Loucy (cell line): ENCODE data around the gene TMCC3.

Source experiments
- H2AFZ ChIP-seq: fragments of 200-600 bp; sonication (generic); 2 replicates; pipeline ENCODE4 v1.6.0; 2016; ENCODE audit warnings: antibody characterized with exemption, mild to moderate bottlenecking, low read length, moderate library complexity
- H3F3A ChIP-seq: fragments of 200-600 bp; 2 replicates; pipeline ENCODE4 v1.6.0; 2016; ENCODE audit warnings: antibody characterized with exemption, low read depth, mild to moderate bottlenecking
- H3K27me3 ChIP-seq: fragments of 200-600 bp; sonication (generic); 2 replicates; pipeline ENCODE4 v1.6.1; 2014; ENCODE audit warnings: low read length, mild to moderate bottlenecking; ENCODE audit not compliant: insufficient read depth, poor library complexity, severe bottlenecking
- H3K36me3 ChIP-seq: fragments of 200-600 bp; sonication (generic); 2 replicates; pipeline ENCODE4 v1.6.1; 2016; ENCODE audit warnings: low read length; ENCODE audit not compliant: insufficient read depth
- H3K4me1 ChIP-seq: fragments of 200-600 bp; sonication (generic); 2 replicates; pipeline ENCODE4 v1.5.1; 2014; ENCODE audit warnings: low read length, mild to moderate bottlenecking; ENCODE audit not compliant: insufficient read depth, poor library complexity, severe bottlenecking
- H3K4me2 ChIP-seq: fragments of 200-600 bp; sonication (generic); 2 replicates; pipeline ENCODE4 v1.6.0; 2014; ENCODE audit warnings: antibody characterized with exemption, low read length, low read depth, mild to moderate bottlenecking; ENCODE audit not compliant: poor library complexity, severe bottlenecking
- H3K4me3 ChIP-seq: fragments of 200-600 bp; sonication (generic); 2 replicates; pipeline ENCODE4 v1.5.1; 2014; ENCODE audit warnings: low read length, mild to moderate bottlenecking, mixed read lengths; ENCODE audit not compliant: poor library complexity, severe bottlenecking
- H3K79me2 ChIP-seq: fragments of 200-600 bp; sonication (generic); 2 replicates; pipeline ENCODE4 v1.6.1; 2014; ENCODE audit warnings: low read length; ENCODE audit not compliant: insufficient read depth
- H3K9ac ChIP-seq: fragments of 200-600 bp; sonication (generic); 2 replicates; pipeline ENCODE4 v1.6.0; 2014; ENCODE audit warnings: mild to moderate bottlenecking, low read depth, low read length, moderate library complexity; ENCODE audit not compliant: poor library complexity, severe bottlenecking
- H3K9me2 ChIP-seq: fragments of 200-600 bp; sonication (generic); replicated peaks from 2 replicates; pipeline ENCODE4 v1.6.1; 2016; ENCODE audit warnings: low read depth, low read length, mixed read lengths
- H3K9me3 ChIP-seq: fragments of 200-600 bp; sonication (generic); 2 replicates; pipeline ENCODE4 v1.6.1; 2014; ENCODE audit warnings: mild to moderate bottlenecking, antibody characterized with exemption, low read length, low read depth; ENCODE audit not compliant: insufficient read depth
- H4K20me1 ChIP-seq: fragments of 200-600 bp; sonication (generic); 2 replicates; pipeline ENCODE4 v1.6.0; 2014; ENCODE audit warnings: antibody characterized with exemption, low read length, mild to moderate bottlenecking; ENCODE audit not compliant: insufficient read depth, poor library complexity, severe bottlenecking
- EZH2phosphoT487 ChIP-seq: fragments of 200-600 bp; IDR thresholded peaks from 2 replicates; pipeline ENCODE4 v1.6.1; 2018; ENCODE audit warnings: antibody characterized with exemption, mild to moderate bottlenecking, moderate library complexity, borderline replicate concordance
- TF ChIP-seq, protein P1 (sequence below): fragments of 200-600 bp; sonication (generic); conservative IDR thresholded peaks from 2 replicates; pipeline ENCODE4 v1.5.1; 2014; ENCODE audit warnings: mild to moderate bottlenecking, antibody characterized with exemption, low read length

TMCC3 gene

DNA sequence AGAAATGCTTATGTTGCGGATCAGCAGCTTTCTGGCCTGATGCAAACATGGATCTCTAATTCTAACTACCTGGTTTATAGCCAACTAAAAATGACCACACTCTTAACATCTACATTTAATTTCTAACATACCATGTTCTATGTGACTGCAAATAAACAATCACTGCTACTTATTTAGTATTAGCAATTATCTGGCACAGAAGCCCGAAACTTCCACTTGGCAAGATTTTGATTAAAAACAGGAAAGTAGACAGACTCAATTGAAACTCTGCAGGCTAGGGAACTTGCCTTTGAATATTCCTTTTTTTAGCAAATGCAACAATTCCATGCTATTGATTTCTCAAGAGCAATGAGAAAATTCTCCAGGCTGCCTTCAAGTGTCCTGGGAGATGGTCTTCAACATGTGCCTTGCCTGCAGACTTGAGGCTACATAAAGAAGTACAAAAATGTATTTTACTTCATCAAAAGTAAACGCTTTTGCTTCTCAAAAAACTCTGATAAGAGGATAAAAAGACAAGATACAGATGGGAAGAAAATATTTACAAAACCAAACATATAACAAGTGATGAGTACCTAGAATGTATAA lies 9.1 kb upstream of the TMCC3 start:
- no peaks in the 10 kb centered on the region for H3K9me3 ChIP-seq
- H3F3A ChIP-seq, result no peaks in the 10 kb centered on the region
- no peak overlapping the region for H3K4me3 ChIP-seq

DNA sequence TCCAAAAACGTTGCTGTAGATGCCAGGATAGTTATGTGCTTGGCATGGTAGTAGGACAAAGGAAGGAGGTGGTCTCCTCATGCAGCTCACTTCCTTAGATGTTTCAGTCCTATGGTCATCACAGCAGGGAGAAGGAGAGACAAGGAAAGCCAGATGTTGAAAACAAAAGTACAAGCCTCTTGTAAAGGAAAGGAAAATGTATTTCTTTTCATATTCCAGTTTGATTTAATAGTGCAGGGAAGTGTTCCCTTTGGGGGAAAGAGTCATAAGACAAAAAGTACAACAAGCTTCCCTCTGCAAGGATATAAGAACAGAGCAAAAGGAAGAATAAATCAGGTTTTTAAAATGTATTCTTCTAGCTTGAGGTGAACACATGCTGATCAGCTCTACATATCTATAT lies 8.6 kb upstream of the TMCC3 start:
- H3K4me3 ChIP-seq, result no peak overlapping the region
- no peak overlapping the region for H2AFZ ChIP-seq
- no peaks in the 10 kb centered on the region for H4K20me1 ChIP-seq
- H3K36me3 ChIP-seq, result no peaks in the 10 kb centered on the region
- H3K9me3 ChIP-seq, result no peaks in the 10 kb centered on the region
- H3K27me3 ChIP-seq, result no peaks in the 10 kb centered on the region
- H3K9me2 ChIP-seq, result no peaks in the 10 kb centered on the region
- H3K9ac ChIP-seq, result no peak overlapping the region
- TF ChIP-seq EZH2phosphoT487, result no peak
- TF ChIP-seq, protein P1, sequence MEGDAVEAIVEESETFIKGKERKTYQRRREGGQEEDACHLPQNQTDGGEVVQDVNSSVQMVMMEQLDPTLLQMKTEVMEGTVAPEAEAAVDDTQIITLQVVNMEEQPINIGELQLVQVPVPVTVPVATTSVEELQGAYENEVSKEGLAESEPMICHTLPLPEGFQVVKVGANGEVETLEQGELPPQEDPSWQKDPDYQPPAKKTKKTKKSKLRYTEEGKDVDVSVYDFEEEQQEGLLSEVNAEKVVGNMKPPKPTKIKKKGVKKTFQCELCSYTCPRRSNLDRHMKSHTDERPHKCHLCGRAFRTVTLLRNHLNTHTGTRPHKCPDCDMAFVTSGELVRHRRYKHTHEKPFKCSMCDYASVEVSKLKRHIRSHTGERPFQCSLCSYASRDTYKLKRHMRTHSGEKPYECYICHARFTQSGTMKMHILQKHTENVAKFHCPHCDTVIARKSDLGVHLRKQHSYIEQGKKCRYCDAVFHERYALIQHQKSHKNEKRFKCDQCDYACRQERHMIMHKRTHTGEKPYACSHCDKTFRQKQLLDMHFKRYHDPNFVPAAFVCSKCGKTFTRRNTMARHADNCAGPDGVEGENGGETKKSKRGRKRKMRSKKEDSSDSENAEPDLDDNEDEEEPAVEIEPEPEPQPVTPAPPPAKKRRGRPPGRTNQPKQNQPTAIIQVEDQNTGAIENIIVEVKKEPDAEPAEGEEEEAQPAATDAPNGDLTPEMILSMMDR, result no peak
- no peak overlapping the region for H3K4me2 ChIP-seq
- no peaks in the 10 kb centered on the region for H3K4me1 ChIP-seq
- no peaks in the 10 kb centered on the region for H3K79me2 ChIP-seq
- no peaks in the 10 kb centered on the region for H3F3A ChIP-seq

More for the DNA sequence above, 9.1 kb upstream of the TMCC3 start:
- H4K20me1 ChIP-seq, result no peaks in the 10 kb centered on the region
- TF ChIP-seq EZH2phosphoT487, result no peak
- TF ChIP-seq, protein P1, result no peak
- H2AFZ ChIP-seq, result no peak overlapping the region
- no peaks in the 10 kb centered on the region for H3K27me3 ChIP-seq
- H3K9ac ChIP-seq, result no peak overlapping the region
- no peaks in the 10 kb centered on the region for H3K4me1 ChIP-seq
- H3K79me2 ChIP-seq, result no peaks in the 10 kb centered on the region
- H3K9me2 ChIP-seq, result no peaks in the 10 kb centered on the region
- H3K4me2 ChIP-seq, result no peak overlapping the region
- no peaks in the 10 kb centered on the region for H3K36me3 ChIP-seq

DNA sequence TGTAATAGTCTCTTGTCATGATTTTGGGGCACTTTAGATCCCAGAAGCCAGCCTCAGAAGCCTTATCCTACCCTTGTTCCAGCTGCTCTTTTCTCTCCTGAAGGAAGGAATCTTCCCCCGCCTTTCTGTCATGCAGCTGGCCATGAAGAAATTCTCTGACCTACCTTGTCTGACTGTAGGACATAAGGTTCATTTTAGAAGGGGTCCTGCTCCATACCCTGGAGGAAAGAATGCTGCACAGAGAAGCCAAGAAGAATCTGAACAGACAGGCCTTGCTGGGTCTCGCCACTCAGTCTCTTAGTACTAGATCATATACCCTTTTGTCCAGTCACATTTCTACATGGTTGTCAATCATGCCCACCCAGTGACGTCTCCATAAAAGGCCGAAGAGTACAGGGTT lies 6.2 kb upstream of the TMCC3 start:
- no peaks in the 10 kb centered on the region for H3F3A ChIP-seq
- no peaks in the 10 kb centered on the region for H4K20me1 ChIP-seq
- H3K36me3 ChIP-seq, result no peaks in the 10 kb centered on the region
- H3K9me2 ChIP-seq, result no peaks in the 10 kb centered on the region
- no peaks in the 10 kb centered on the region for H3K27me3 ChIP-seq
- no peak overlapping the region for H3K4me3 ChIP-seq
- H3K4me1 ChIP-seq, result no peaks in the 10 kb centered on the region
- no peak overlapping the region for H3K9ac ChIP-seq
- H2AFZ ChIP-seq, result no peak overlapping the region
- H3K9me3 ChIP-seq, result no peaks in the 10 kb centered on the region
- TF ChIP-seq EZH2phosphoT487, result no peak
- TF ChIP-seq, protein P1, result no peak
- H3K4me2 ChIP-seq, result no peak overlapping the region
- H3K79me2 ChIP-seq, result no peaks in the 10 kb centered on the region
